ENCODE results near the gene C1D. TPM values are rescaled to one million over a fixed set of nuclear protein-coding genes. Genes with fewer than 3 reads are reported as not detected.
"Not testable (repeated sequence)": the region's sequence is repeated elsewhere in the genome, so short reads cannot be mapped to it uniquely, and the experiment has no call there.

The C1D gene
- polyA plus RNA-seq, 3 donors, result 12.3 to 29.4 (median 22.6) TPM

DNA sequence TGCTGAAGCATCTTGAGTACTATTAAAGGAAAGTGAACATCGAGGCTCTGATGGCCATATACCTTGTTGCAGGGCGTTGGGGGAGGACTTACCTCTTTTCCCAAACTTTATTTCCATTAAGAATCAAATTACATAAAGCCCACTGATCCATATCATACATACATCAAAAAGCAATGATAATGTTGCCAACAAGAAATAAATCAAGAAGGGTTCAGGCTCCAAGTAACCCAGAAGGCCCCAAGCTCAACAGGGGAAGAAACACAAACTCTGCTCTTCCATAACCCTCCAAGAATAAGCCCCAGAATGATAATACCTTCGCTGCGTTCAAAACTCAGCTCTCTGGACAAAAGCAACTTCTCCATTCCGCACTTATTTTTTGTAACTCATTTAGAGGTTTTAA lies 32.3 kb downstream of the C1D start:
- no peak overlapping the region for H3K27ac ChIP-seq (ENCODE audit: low read depth, low read length)
- WGBS, 3 donors, result 90 to 96% (median 94%) methylated on average over 5 of the region's 5 CpGs

DNA sequence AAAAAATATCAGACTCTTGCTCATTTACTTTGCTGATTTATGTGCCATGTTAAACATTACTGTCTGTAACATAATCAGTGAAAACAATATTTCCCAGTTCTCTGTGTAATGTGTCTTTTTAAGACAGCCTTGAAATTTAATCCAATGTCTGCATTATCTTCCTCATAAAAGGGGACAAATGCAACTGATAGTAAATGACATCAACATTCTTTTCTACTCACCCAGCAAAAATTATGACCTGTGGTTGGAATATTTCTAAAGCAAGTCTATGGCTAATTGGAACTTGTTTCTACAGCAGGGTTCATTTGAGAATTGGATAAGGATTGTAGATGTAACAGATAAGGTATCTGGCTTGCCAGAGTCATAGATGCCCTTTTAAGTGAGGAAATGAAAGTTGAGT lies 34.8 kb downstream of the C1D start:
- no peak overlapping the region for H3K27ac ChIP-seq (ENCODE audit: low read depth, low read length)

GRCh38 chr2:68024450-68024849 lies 38.4 kb downstream of the C1D start:
- H3K27ac ChIP-seq (ENCODE audit: low read depth, low read length), result no peak overlapping the region
- 92 to 94% (median 94%) methylated on average over 22 of the region's 22 CpGs for WGBS, 3 donors

- 91 to 98% (median 95%) methylated on average over 16 of the region's 16 CpGs for WGBS, 3 donors
Measured at GRCh38 chr2:68023904-68024303, 38.9 kb downstream of the C1D start.

DNA sequence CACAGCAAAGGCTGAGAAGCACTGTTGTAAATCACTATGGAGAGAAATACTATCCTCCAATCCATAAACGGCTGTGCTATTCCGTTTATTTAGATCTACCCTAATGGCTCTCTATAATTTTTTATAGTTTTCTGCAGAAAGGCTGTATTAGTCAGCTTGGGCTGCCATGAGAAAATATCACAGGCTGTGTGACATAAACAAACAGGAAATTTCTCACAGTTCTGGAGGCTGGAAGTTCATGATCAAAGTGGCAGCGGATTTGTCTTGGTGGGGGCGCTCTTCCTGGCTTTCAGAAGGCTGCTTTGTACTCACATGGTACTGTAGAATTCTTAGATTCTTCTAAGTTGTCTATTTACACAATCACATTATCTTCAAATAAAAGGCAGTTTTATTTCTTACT lies 44.1 kb downstream of the C1D start:
- no peak overlapping the region for H3K27ac ChIP-seq (ENCODE audit: low read depth, low read length)
- WGBS, 3 donors, result 80 to 89% (median 88%) methylated on average over 4 of the region's 4 CpGs

More at GRCh38 chr2:68023904-68024303, 38.9 kb downstream of the C1D start:
- H3K27ac ChIP-seq (ENCODE audit: low read depth, low read length), result no peak overlapping the region

DNA sequence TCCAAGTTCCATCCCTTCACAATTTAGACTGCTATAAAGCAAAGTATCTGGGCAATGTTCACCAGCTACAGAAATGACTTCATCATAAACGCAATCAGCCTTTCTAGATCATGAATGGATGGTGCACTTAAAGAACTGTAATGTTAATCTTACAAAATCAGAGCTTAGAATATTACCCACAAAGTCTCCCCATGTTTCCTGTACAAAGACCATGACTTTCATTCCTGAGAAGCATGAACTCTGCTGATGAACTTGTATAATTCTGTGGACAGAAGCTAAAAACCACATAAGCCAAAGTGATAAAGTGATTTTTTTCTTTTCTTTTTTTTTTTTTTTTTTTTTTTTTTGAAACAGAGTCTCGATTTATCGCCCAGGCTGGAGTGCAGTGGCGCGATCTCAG lies 53.3 kb downstream of the C1D start:
- WGBS, 3 donors, result 79 to 89% (median 79%) methylated on average over 5 of the region's 5 CpGs

GRCh38 chr2:68000170-68000825 lies 62.5 kb downstream of the C1D start:
- WGBS, 3 donors, result 79 to 88% (median 86%) methylated on average over 8 of the region's 8 CpGs
- H3K27ac ChIP-seq (ENCODE audit: low read depth, low read length), result no peak overlapping the region

More for the DNA sequence above, 53.3 kb downstream of the C1D start:
- no peak overlapping the region for H3K27ac ChIP-seq (ENCODE audit: low read depth, low read length)

GRCh38 chr2:67999332-67999731 lies 63.5 kb downstream of the C1D start:
- WGBS, 3 donors, result 92 to 96% (median 93%) methylated on average over 3 of the region's 3 CpGs
- H3K27ac ChIP-seq (ENCODE audit: low read depth, low read length), result no peak overlapping the region

GRCh38 chr2:67997903-67998302 lies 64.9 kb downstream of the C1D start:
- no peak overlapping the region for H3K27ac ChIP-seq (ENCODE audit: low read depth, low read length)
- WGBS, 3 donors, result 96 to 99% (median 98%) methylated on average over 3 of the region's 3 CpGs

DNA sequence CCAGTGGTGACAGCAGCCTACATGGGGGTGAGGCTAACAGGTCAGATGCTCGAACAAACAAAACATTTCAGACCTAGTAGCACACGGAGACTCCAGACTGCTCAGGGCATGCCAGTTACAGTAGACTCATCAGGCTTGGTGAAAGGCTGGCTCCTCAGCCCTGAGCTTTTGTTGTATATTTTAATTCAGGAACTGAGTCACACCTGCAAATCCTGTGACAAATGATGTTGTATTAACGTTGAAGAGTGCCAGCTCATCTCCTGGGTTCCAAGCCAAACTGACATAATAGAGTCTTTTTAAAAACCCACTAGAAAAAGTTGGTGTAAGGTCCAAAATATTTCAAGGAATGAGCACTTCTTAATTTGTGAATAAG lies 65.3 kb downstream of the C1D start:
- 46 to 58% (median 50%) methylated on average over 3 of the region's 3 CpGs for WGBS, 3 donors
- H3K27ac ChIP-seq (ENCODE audit: low read depth, low read length), result no peak overlapping the region

- 78 to 87% (median 84%) methylated on average over 6 of the region's 6 CpGs for WGBS, 3 donors
- H3K27ac ChIP-seq (ENCODE audit: low read depth, low read length), result no peak overlapping the region
Measured at GRCh38 chr2:67996772-67997527, 65.9 kb downstream of the C1D start.

DNA sequence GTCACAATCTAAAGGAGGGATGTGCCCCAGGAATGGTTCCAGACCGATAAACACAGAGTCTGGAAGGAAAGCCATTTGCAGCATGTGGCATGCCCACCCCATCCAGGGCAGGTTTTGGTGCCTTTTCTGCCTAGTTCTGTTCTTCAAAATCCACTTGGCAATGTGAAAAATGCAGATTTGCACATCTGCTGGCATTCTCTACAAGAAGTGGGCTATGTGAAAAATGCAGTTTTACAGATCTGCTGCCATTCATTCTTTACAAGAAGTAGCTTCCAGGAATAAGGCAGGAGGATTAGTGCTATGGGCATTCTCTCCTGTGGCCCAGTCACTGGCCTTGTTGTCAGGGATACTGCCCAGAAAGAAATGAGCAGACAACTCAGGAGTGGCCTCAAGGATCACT lies 68.1 kb downstream of the C1D start:
- 76 to 95% (median 86%) methylated on average over 1 of the region's 1 CpG for WGBS, 3 donors

DNA sequence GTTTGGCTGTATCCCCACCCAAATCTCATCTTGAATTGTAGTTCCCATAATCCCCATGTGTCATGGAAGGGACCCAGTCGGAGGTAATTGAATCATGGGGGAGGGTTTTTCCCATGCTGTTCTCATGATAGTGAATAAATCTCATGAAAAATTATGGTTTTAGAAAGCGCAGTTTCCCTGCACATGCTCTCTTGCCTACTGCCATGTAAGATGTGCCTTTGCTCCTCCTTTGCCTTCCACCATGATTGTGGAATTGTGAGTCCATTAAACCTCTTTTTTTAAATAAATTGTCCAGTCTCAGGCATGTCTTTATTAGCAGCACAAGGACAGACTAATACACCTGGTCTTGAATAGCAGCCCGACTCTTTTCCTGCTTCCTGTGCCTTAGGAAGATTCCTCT lies 68.7 kb downstream of the C1D start:
- H3K27ac ChIP-seq (ENCODE audit: low read depth, low read length), result not testable (repeated sequence)
- 85 to 97% (median 90%) methylated on average over 3 of the region's 3 CpGs for WGBS, 3 donors

More for the DNA sequence above, 68.1 kb downstream of the C1D start:
- H3K27ac ChIP-seq (ENCODE audit: low read depth, low read length), result no peak overlapping the region

GRCh38 chr2:67993329-67993728 lies 69.5 kb downstream of the C1D start:
- WGBS, 3 donors, result 75 to 96% (median 89%) methylated on average over 3 of the region's 3 CpGs
- no peak overlapping the region for H3K27ac ChIP-seq (ENCODE audit: low read depth, low read length)

DNA sequence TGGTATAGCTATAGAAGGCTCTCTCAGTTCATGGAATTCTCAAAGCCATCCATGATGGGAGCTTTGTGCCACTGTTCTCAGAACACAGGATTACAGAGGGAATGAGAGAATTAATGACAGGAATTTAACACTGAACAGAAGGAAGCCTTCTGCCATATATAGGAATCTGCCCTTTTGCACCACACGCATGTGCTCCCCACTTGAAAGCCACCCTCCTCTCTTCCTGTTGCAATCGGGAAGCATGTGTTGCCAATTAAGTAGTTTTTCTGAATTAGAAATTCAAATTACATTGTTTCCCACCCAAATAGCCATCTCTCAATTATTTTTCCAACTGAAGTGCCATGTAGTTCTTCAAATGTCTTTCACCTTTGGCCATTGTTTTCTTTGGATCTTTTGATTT lies 71.3 kb downstream of the C1D start:
- WGBS, 3 donors, result 52 to 77% (median 62%) methylated on average over 2 of the region's 2 CpGs
- H3K27ac ChIP-seq (ENCODE audit: low read depth, low read length), result no peak overlapping the region

Other genes with a start within 250 kb of the C1D start
- 10 to 100 TPM in 2 of 3 donors, 1 to 10 TPM in 1; 6.3 to 23.4 (median 13.0) TPM for gene PNO1, start 94.9 kb upstream of the C1D start, polyA plus RNA-seq
- gene PPP3R1, start 189.5 kb upstream of the C1D start, polyA plus RNA-seq, result 10 to 100 TPM; 11.3 to 42.4 (median 27.0) TPM

Measured in adipose tissue (tissue), 3 donors.